LoVo (cell line): ENCODE results near the gene ZNF133.
"Not testable (repeated sequence)": the region's sequence is repeated elsewhere in the genome, so short reads cannot be mapped to it uniquely, and the experiment has no call there.

Source experiments
- DNase-seq: peaks from one replicate; pipeline ENCODE4 v3.0.0-alpha.2; 2016; ENCODE audit warnings: low spot score

Gene ZNF133

DNA sequence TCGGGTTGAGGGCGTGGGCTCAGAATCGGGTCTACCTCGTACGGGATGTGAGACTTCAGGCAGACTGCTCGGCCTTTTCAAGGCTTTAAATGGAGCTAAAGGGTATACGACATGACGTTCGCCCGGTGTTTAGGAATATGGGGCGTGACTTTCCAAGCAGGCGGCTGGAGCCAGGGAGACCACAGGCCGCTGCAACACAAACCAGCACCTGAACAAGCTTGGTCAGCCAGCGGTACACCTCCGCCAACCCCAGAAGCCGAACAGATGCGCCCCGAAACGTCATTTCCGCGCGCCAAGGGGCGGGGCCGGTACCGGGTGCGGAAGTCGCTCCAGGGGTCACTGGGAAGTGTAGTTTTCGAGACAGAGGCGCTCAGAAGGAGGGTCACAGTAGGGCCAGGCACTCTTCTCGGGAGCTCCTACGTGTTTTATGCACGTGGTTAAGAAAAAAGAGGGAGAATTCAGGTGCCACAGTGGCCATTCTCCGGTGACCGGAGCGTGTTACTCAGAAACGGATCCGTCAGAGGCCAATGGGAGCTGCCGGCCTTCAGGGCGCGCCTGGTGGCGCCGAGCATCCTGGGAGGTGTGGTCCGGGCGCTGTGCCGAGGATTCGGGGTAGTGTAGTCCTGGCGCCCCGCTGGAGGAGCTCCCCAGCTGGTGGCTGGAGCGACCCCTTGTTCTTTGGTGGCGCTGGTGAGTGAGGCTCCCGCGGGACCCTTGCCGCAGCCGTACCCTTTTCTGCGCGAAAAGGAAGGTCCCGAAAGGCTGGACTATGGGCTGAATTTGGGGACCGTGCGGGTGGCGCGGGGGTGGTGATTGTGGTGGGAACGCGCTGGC lies at the start of gene ZNF133:
Gene ZNF133, plus strand, starts transcription at position 613 of the 834 bp plus-strand sequence. CDS start 17,160 bp downstream, outside the sequence.
- DNase-seq: peak; percentile 92

- DNase-seq: no peak
Observed at GRCh38 chr20:18240997-18241396, 47.3 kb upstream of the ZNF133 start.

DNA sequence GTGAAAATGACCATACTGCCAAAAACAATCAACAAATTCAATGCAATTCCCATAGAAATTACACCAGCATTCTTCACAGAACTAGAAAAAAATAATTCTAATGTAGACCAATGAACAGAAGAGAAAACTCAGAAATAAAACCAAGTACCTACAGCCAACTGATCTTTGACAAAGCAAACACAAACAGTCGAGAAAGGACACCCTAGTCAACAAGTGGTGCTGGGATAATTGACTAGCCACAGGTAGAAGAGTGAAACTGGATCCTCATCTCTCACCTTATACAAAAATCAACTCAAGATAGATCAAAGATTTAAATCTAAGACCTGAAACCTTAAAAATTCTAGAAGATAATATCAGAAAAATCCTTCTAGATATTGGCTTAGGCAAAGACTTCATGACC lies 44.5 kb upstream of the ZNF133 start:
- DNase-seq: no peak

- DNase-seq: not testable (repeated sequence)
Observed at GRCh38 chr20:18248545-18248944, 39.8 kb upstream of the ZNF133 start.

- DNase-seq: no peak
Observed at GRCh38 chr20:18250217-18250616, 38.1 kb upstream of the ZNF133 start.

DNA sequence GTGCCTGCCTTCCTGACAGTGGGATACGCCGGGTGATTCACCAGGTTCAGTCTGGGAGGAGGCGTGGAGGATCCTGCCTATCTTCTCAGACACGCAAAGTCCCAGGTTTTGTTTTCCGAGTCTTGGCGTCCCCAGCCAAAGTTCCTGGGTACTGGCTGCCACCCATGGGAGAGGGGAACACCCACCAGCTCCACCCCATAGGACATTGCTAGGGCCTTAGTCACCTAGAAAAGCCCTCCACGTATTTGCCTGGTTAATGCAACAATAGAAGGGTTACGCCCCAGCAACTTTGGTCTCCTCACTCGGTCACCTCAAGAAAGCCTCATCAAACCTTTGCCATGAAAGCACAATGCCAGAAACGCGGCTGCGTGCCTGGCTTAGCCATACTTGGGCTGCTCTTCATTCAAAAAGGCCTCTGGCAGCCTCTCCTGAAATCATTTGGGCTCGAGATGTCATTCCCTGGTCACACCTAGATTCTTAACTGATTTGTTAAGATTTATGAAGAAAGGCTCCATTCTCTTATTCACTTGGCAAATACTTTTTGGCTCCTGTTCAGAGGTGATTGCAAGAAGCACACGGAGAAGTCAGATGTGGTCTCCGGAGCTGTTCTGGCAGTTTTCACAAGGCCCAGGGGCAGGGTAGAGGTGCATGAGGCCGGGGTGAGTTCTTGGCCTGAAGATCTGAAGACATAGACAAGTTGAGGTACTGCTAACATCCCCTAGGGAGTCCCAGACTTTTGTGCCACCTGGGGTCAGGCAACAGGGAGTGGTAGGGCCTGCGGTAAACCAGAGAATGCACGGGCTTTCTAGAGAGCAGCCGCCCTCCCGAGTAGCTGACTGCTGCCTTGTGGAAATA lies 35.5 kb upstream of the ZNF133 start:
- peak; percentile 96 for DNase-seq

GRCh38 chr20:18254615-18255014 lies 33.7 kb upstream of the ZNF133 start:
- DNase-seq: no peak

GRCh38 chr20:18255526-18255925 lies 32.8 kb upstream of the ZNF133 start:
- no peak for DNase-seq

GRCh38 chr20:18256440-18257090 lies 31.8 kb upstream of the ZNF133 start:
- no peak for DNase-seq

GRCh38 chr20:18258126-18258860 lies 30.0 kb upstream of the ZNF133 start:
- no peak for DNase-seq

DNA sequence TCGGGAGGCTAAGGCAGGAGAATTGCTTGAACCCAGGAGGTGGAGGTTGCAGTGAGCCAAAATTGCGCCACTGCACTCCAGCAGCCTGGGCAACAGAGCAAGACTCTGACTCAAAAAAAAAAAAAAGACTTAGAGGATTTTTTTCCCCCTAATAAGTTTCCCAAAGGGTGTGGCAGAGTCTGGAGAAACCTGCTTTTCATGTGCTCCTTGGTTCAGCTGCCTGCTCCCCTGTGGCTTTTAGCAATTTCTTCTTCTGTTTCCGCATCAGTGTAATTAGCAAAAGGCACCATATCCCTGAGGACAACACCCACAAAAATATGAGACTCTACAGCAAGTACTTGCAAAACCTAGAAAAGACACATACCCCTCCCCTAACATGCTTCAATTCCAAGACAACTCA lies 28.6 kb upstream of the ZNF133 start:
- DNase-seq: peak; percentile 25

- DNase-seq: peak; percentile 60
Observed at GRCh38 chr20:18263723-18264122, 24.6 kb upstream of the ZNF133 start.

GRCh38 chr20:18265441-18265840 lies 22.9 kb upstream of the ZNF133 start:
- no peak for DNase-seq

DNA sequence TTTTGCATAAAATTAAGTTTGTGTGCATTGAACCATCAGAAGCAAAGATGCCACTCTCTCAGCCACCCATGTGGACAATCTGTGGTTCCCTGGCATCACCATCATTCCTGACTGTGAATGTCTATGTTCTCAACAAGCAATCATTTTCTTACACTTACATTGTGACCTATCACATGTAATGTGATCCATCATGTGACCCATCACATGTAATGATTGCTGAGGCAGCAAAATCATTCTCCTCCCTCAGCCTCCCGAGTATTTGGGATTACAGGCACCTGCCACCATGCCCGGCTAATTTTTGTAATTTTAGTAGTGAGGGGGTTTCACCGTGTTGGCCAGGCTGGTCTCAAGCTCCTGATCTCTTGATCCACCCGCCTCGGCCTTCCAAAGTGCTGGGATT lies 22.0 kb upstream of the ZNF133 start:
- DNase-seq: no peak

GRCh38 chr20:18267815-18268214 lies 20.5 kb upstream of the ZNF133 start:
- DNase-seq: no peak

- DNase-seq: no peak
Observed at GRCh38 chr20:18271160-18271559, 17.2 kb upstream of the ZNF133 start.

- no peak for DNase-seq
Observed at GRCh38 chr20:18272451-18272850, 15.9 kb upstream of the ZNF133 start.

- DNase-seq: no peak
Observed at GRCh38 chr20:18273738-18274137, 14.6 kb upstream of the ZNF133 start.

DNA sequence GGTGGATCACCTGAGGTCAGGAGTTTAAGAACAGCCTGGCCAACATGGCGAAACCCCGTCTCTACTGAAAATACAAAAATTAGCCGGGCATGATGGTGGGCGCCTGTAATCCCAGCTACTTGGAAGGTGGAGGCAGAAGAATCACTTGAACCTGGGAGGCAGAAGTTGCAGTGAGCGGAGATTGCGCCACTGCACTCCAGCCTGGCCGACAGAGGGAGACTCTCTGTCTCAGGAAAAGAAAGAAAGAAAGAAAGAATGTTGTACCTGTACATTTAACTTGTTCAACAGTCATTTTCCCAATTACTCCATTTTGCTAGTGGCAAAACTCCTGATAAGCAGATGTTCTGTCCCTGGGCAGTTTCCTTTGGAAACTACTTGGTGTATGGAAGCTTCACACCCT lies 12.4 kb upstream of the ZNF133 start:
- DNase-seq: not testable (repeated sequence)

DNA sequence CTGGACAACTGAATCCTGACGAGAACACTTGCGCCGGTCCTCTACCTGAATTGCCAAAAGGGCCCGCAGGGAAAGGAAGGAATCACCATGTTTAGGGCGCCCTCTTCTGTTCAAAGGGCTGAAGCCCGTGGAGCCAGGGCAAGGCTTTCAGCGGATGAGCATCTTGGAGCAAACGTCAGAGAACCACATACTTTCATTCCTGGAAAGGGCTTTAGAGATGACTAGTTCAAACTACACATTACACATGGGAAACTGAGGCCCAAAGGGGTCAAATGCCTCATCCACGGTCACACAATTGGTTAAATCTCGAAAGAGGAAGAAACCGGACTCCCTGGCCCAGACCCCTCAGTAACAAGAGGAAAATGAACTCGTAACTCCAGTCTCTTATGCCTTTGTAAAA lies 11.5 kb upstream of the ZNF133 start:
- DNase-seq: peak; percentile 77

- DNase-seq: no peak
Observed at GRCh38 chr20:18279242-18279641, 9.1 kb upstream of the ZNF133 start.
